Activated T-helper 1 cell treated with anti-CD3 and anti-CD28 coated beads, Interleukin-2, amount 50 U/mL, for 16 hours (primary cell): ENCODE results near the gene TMEM95.
"Not testable (repeated sequence)": the region's sequence is repeated elsewhere in the genome, so short reads cannot be mapped to it uniquely, and the experiment has no call there.

Experiments
- DNase-seq, 2 donors: peaks; one replicate each; pipeline ENCODE4 v3.0.0-alpha.2; 2020; ENCODE audit warnings: low read depth in 1 of 2, low spot score in 1 of 2

The TMEM95 gene

GRCh38 chr17:7346761-7347614 lies 8.0 kb upstream of the TMEM95 start:
- no peak for DNase-seq

GRCh38 chr17:7347630-7348477 lies 7.1 kb upstream of the TMEM95 start:
- DNase-seq, result no peak

- no peak for DNase-seq
These were observed 6.3 kb upstream of the TMEM95 start for GRCh38 chr17:7348478-7349242.

GRCh38 chr17:7351665-7352502 lies 3.1 kb upstream of the TMEM95 start, which contains the start of gene KCTD11:
KCTD11 (plus strand) TSS chr17:7352162.
- peak; percentile 48 to 70 for DNase-seq

GRCh38 chr17:7352503-7352889 lies 2.5 kb upstream of the TMEM95 start:
- DNase-seq, result no peak

- DNase-seq, result no peak
These were observed 1.9 kb upstream of the TMEM95 start for GRCh38 chr17:7352910-7353635.

- no peak for DNase-seq
These were observed 603 bp upstream of the TMEM95 start for GRCh38 chr17:7354262-7354843.

- DNase-seq, result no peak
These were observed 617 bp downstream of the TMEM95 start for GRCh38 chr17:7355573-7355972.

GRCh38 chr17:7356072-7356549 lies 1.2 kb downstream of the TMEM95 start:
- peak; percentile 74 to 75 for DNase-seq

GRCh38 chr17:7356756-7357155 lies 1.8 kb downstream of the TMEM95 start:
- no peak for DNase-seq

GRCh38 chr17:7357381-7357780 lies 2.4 kb downstream of the TMEM95 start:
- no peak for DNase-seq

- no peak for DNase-seq
These were observed 7.0 kb downstream of the TMEM95 start for GRCh38 chr17:7361906-7362305.

- DNase-seq, result no peak
These were observed 8.4 kb downstream of the TMEM95 start for GRCh38 chr17:7363311-7363710.

GRCh38 chr17:7365963-7366362 lies 11.0 kb downstream of the TMEM95 start:
- not testable (repeated sequence) for DNase-seq

- no peak for DNase-seq
These were observed 12.1 kb downstream of the TMEM95 start for GRCh38 chr17:7367083-7367482.

GRCh38 chr17:7367918-7368598 lies 13.1 kb downstream of the TMEM95 start:
- no peak for DNase-seq

- DNase-seq, result not testable (repeated sequence)
These were observed 13.6 kb downstream of the TMEM95 start for GRCh38 chr17:7368599-7368994.

GRCh38 chr17:7369825-7370224 lies 14.9 kb downstream of the TMEM95 start:
- DNase-seq, result no peak

- DNase-seq, result no peak
These were observed 15.9 kb downstream of the TMEM95 start for GRCh38 chr17:7370853-7371252.
